NCI-H226 (cell line): Measurements from ENCODE around the gene GP1BB.

Experiments
- DNase-seq: peaks from one replicate; pipeline ENCODE4 v3.0.0-alpha.2; 2015

GP1BB gene

DNA sequence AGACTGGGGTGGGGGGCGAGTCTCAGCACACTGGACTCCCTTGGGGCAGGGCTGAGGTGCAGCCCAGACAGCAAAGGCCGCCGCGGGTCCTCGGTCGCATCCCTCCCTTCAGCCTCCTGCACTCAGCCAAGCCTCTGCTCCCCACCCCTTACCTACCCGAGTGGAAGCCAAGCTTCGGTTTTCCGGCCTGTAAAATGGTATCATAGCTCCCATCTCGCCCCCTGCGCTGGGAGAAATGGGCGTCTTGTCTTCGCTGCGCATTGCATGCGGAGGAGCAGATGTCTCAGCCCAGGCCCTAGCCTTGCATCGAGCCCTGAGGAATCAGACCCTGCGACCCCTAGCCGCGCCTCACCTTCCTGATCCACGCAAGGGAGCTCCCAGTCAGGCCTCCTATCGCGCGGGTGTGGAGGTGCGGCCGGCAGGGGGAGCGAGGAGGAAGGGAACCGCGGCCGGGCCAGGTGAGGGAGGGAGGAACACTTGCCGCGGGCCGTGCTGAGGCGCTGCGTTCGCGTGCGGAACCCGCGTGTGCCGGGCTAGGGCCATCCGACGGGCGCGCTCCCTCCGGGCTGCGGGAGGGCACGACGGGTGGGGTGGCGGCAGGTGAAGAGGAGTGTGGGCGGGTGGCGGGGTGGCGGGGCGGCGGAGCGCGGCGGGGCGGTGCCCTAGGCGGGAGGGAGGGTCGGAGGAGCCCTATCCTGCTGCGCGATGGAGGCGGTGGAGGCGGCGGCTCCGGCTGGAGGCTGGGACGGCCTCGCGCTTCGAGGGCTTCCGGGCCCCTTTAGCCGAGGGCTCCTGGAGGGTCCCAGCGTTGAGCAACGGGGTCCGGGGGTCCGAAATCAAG is 33.2 kb downstream of the GP1BB start:
- DNase-seq: peak; percentile 12

DNA sequence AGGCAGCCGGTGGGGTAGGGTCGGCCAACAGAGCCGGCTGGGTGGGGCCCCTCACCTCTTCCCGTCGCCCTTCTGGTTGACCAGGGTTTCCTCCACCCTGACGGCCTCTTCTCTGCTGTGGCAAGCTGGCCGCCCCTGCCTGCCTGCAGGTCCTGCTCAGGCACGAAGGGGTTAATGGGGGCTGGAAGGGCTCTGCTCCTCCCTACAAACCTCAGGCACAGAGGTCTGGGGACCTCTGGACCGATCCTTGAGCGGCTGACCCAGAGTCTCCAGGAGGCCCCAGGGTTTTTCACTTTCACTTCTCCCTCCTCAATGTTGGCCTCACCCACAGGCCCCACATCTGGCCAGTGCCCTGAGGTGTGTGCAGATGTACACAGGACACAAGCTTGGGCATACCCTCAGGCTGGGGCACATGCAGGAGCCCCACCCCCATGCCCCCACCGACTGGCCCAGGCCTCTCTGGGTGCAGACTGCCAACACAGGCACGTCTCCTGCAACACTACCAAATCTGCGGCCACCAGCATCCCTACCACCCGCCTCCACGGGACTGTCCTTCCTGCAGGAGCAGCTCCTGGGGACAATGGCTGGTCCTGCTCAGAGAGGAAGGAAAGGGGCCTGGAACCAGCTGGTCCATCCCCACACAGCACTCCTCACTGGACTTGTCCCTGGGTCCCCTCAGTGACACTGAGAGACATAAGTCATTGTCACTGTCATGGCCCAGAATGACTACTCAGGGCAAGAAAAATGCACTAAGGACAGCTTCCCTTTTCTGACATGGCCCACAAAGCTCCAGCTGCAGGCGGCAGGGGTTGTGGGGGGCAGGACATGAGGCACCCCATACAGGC is 34.0 kb downstream of the GP1BB start:
- no peak for DNase-seq

DNA sequence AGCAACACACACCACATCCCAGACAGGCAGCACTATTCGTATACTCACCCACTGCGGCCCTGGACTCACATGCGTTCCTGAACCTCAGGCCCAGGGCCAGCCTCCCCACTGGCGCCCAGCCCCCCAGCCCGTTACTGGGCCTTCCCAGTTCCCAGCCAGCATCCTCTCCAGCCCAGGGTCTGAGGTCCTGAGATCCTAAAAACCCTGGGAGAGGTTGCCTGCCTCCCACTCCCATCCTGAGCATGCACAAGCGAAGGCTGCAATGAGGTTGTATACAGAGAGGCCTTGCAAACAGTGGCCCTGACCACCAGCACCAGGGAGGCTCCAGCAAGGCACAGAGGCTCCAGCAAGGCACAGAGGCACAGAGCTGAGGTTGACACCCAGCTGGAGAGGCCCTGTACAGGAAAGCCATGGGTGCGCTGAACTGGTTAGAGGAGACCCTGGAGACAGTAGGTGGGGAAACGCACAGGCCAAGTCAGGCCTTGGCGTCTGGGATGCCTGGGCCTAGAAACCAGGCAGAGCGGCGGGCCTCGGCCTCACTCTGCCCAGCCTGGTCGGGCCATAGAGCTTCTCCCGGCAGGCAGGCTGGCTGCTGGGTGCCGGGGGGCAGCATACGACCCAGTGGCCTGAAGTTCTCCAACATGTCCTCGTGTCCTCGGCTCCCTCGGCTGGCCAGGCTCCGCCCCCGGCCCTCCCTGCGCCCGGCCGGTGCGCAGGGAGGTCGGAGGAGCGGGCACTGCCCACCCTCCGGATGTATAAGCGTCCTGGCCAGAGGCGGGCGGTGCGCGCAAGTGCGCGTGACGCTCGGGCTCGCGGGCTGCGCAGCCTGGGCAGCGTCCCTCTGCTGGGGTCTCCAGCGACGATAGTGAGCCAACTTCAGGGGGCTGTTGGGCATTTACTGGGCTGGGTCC is 34.9 kb downstream of the GP1BB start:
- DNase-seq: no peak

DNA sequence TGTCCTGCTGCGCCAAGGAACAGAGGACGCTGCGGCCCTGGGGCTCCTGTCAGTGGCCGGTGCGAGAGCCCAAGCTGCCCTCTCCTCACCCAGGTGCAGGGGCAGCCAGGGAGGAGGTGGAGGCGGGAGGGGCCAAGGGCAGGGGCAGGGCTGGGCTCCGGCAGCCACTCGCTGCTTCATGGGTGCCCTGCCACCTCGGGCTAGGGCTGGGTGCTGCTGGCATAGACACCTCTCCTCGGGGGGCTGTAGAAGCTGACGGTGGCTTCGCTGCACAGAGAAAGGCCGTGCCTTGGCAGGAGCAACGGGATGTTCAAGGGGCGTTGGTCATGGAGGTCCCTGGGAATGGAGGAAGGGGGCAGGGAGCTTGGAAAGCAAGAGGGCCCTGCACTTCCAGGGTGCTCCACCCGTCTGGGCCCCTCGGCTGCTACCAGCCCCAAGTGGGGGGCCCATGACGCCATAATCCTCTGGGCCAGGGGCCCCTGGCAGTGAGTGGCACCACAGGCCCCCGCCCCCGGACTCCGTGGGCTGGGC is 35.6 kb downstream of the GP1BB start:
- no peak for DNase-seq

DNA sequence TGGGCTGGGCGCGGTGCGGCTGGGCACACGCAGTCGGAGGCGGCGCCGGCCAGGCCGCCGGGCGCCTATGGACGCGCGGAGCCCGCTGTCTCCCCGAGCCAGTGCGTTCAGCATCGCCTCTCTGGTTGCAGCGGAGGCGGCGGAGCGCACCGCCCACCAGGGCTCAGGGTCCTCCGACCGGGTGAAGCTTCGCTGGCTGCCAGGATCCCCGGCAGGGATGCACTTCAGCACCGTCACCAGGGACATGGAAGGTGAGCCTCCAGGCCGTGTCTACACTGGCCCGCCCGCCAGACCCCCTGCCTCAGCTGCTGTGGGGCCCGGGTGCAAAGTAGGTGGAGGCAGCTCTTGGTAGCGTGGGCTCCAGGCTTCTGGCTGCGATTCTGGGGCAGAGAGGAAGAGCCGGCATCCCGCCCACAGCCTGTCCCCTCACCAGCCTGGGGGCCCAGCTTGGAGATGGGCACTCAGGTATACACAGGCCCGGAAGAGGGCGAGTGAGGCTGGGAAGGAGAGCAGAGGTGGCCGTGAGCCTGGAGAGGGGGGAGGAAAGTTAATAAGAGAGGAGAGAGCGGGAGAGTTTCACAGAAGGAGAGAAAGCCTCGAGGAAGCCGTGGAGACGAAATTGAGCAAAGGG is 36.2 kb downstream of the GP1BB start:
- DNase-seq: no peak

DNA sequence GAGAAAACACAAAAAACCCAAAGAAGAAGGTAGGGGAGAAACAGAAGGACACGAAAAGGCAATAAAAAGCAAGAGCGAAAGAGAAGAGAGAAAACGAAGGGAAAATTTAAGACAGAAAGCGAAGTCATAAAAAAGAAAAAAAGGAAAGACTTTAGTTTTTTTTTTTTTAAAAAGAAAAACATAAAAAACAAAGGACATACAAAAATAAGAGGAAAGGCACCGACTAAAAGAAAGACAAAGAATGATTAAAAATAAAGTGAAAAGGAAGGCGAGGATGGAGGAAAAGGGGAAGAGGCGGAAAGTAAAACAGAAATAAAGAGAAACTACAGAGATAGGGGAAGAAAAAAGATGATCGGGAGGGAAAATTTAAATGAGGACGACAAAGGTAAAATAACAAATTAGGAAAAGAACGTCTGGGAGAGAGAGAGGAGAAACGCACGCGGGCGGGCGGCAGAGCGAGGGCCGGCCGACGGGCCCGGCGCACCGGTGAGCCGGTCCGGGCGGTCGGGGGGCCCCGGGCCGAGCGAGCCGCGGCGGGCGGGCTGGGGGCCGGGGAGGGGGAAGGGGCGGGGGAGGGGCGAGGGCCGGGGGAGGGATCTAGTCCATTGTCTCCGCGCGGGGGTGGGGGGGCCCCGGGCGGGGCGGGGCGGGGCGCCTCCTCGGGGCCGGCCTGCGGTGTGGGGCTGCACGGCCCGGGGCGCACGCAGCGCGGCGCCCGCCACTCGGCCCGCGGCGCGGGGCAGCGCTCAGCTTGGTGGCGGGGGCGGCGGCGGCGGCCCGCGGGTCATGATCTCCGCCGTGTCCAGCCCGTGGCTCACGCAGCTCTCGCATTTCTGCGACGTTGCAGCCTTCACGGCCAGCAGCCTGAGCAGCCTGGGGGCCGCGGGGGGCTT is 37.0 kb downstream of the GP1BB start, which contains the start of gene TBX1:
Gene TBX1, plus strand, starts transcription at position 721 of the 893 bp plus-strand sequence. Its CDS starts 66 bp downstream, at position 787.
- no peak for DNase-seq

DNA sequence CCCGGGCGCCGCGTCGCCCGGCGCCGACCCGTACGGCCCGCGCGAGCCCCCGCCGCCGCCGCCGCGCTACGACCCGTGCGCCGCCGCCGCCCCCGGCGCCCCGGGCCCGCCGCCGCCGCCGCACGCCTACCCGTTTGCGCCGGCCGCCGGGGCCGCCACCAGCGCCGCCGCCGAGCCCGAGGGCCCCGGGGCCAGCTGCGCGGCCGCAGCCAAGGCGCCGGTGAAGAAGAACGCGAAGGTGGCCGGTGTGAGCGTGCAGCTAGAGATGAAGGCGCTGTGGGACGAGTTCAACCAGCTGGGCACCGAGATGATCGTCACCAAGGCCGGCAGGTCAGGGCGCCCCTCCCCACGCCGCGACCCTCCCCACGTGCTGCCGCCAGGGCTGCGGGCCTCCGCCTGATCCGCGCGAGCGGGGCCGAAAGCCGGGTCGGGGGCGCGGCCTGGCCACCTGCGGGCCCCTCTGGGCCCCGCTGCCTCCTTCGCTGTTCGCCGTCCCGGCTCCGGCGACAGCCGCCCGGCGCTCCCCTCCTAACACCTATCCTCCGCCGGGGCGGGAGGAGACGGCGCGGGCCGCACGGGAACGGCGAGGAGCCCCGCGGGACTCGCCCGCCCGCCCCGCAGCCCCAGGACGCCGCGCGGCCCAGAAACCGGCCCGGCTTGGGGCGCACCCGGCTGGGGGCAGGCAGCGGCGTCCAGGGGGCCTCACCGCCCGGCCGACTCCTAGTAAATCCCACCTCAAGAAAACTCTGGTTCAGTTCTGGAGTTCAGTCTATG is 37.8 kb downstream of the GP1BB start:
- DNase-seq: no peak

DNA sequence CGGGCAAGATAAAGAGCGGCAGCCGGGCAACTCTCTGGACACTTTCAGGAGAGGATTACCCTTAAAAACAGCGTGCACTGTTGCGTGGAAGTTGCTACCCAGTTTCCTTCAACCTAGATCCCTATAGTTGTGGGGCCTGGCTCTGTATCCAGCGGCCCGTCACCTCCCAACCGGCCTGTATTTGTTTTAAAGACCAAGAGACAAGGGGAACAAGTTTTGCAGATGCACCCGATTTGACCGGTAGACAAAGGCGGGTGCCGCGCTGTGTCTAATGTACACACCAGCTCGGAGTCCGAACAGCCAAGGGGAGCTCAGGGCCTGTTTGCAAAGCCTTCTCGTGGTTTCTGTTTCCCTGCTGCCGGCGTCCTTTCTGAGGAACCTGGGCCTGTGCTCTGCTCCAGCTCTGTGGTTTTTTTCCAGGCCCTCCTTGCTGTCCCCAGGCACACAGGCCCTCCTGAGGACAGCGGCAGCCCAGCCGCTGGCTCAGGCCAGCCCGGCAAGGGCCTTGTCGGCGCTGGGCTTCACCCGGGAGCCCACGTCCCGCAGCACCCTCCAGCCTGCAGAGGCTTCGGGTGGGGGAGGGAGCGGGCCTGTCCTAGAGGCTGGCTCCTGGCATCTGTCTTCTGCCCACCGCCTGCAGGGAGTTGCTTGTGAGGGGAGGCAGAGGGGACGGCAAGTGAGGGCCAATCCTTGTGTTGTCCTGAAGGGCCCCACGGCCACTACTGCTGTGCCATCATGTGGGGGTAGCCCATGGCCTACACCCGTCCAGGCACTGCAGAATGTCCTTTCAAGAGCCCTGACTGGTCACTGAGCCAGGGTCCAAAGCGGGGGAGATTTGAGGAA is 38.6 kb downstream of the GP1BB start:
- DNase-seq: no peak

DNA sequence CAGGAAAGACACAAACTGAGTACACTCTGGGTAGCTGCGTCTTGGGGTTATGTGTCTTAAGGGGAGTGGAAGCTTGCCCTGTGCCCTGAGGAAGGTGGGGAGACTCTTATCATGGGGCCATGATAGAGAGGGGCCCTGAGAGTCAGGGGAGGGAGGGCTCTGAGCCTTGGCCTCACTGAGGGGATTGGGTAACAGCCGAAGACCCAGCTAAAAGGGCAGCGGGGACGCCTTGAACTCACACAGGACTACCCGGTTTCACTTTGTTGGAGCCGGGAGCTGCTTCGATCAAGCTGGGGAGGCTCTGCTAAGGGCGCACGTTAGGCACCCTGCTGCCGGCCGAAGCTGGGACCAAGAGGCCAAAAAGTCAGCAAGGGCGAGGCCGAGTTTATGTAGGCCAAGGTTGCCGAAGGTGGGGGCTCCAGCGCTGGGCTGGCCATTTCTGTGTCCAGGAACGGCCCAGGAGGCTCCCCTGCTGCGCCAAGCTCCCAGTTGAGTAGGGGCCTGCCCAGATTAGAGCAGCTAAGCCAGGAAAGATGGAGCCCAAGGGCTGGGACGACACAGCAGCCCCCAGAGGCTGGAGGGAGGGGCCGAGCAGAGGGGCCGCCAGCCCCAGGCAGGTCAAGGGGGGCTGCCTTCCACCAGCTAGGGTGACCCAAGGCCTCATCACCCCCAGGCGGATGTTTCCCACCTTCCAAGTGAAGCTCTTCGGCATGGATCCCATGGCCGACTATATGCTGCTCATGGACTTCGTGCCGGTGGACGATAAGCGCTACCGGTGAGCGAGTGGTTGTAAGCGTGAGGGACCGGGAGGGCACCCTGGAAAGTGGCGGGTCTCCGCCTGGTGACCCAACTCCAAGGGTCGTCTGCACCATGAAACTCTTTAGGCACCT is 39.5 kb downstream of the GP1BB start:
- no peak for DNase-seq

DNA sequence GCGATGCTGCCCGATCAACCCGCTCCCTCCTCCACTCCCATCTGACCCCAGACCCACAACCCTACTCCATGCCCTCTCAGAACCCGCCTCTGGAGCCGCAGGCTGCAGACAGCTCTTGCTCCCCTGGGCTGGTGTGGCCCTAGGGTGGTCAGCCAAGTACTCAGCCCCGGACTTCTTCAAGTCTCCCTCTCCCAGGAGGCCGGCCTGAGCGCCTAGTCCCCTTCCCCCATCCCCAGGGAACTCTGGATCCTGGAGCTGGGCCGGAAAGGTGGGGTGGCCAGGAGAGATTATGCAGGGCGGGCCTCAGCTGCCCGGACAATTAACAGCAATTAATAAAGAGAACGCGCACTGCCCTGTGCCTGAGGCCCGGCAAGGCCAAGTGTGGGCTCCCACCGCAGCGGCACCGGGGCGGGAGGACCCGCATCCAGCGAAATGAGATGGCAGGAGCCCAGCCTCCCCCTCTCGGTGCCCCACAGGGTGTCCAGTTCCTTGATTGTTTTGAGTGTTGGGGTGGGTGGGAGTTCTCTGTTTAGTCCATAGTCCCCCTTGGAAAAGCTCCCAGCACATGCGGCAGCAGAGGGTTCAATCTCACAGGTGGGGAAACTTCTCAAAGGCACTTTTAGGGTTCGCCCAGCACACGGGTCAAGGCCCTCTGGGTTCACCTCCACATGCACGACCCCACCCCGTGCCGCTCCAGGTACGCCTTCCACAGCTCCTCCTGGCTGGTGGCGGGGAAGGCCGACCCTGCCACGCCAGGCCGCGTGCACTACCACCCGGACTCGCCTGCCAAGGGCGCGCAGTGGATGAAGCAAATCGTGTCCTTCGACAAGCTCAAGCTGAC is 40.3 kb downstream of the GP1BB start:
- no peak for DNase-seq

DNA sequence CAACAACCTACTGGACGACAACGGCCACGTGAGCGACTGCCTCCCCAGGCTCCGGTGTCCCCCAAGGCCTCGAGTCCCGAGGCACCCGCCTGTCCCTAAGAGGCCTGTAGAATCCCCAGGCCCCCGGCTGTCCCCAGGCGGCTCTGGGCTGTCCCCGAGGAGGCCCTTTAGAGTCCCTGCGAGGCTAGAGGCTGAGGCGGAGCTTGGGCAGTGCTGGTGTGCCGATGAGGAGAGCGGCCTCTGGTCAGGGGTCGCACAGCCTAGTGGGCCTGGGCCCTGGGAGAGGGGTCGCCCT is 40.9 kb downstream of the GP1BB start:
- no peak for DNase-seq

DNA sequence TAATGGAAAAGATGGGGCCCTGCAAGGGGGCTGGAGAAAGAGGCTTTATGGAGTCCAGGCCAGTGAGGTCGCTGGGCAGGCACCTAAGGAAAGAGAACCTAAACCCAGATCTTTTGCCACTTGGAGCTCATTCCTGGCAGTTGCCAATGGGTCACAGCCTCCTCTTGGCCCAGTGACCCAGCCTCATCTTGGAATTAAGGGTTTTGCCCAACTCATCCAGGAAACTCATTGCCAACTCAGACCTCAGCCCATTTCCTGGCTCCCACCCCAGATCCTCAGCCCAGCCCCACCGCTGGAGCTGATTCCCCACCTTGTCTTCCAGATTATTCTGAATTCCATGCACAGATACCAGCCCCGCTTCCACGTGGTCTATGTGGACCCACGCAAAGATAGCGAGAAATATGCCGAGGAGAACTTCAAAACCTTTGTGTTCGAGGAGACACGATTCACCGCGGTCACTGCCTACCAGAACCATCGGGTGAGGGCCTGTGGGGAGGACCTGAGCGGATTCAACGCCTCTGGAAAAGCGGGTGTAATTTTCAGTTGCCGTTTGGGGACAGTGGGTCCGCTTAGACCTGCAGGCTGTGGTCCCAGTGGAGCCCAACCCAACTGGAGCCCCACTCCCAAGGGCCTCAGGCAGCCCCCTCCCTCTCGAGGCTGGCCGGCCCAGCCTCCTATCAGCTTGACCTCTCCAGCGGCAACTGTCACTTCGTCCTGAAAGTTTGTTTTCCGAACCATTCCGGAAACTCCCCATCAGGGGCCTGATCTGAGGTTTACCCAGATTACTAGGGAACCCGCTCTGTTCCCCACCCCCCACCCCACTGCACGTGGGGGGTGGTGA is 41.5 kb downstream of the GP1BB start:
- DNase-seq: no peak

DNA sequence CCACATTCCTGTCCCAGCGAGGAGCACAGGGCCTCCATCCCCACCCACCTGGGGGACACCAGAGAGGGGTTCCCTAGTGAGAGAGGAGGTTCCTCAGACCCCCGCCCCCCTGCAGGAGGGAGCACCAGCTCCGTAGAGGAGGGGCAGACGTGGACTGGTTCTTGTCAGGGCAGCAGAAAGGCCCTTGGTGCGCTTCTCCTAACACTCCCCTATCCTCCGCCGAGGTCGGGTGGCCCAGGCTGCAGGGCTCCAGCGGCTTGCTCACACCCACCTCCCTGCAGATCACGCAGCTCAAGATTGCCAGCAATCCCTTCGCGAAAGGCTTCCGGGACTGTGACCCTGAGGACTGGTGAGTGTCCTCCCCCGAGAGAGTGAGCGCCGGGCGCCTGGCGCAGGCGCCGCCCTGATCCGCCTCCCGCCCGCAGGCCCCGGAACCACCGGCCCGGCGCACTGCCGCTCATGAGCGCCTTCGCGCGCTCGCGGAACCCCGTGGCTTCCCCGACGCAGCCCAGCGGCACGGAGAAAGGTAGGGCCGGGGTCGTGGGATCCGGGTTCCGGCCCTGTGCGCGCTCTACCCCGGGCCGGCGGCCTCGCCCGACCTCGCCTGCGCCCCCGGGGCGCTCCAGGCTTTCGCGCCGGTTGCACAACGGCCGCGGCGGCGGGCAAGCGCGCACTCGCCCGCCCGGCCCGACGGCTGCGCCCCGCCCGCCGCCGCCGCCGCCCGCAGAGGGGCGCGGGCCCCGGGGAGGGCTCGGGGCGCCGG is 42.3 kb downstream of the GP1BB start:
- DNase-seq: no peak

DNA sequence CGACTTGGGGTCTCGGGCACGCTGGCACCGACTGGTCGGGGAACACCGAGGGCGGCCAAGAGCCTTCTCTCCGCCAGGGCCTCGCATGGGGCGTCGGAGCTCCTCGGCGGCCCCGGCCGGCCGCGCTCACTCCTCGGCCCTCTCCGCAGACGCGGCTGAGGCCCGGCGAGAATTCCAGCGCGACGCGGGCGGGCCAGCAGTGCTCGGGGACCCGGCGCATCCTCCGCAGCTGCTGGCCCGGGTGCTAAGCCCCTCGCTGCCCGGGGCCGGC is 42.8 kb downstream of the GP1BB start:
- DNase-seq: no peak

DNA sequence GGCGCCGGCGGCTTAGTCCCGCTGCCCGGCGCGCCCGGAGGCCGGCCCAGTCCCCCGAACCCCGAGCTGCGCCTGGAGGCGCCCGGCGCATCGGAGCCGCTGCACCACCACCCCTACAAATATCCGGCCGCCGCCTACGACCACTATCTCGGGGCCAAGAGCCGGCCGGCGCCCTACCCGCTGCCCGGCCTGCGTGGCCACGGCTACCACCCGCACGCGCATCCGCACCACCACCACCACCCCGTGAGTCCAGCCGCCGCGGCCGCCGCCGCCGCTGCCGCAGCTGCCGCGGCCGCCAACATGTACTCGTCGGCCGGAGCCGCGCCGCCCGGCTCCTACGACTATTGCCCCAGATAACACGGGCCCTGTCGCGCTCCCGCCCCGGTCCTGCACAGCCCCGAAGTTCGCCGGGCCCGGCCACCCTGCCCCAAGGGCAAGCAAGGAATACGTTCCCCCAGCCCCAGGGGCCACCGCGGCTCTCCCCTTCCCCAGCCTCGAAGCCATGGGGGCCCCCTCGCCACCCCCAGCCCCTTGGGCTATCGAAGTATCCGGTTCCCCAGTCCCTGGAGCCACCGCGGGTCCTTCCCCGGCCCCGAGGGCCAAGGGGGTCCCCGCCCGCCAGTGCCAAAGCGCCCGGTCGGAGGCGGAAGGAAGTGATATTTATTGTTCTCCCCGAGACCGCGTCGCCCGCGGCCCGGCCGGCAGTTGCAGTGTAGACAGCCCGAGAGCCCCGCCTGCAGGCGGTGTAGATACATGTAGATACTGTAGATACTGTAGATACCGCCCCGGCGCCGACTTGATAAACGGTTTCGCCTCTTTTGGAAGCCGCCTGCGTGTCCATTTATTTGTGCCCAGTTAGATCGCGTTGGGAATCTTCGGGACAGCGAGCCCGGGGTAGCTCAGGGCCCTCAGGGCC is 43.4 kb downstream of the GP1BB start:
- no peak for DNase-seq
